Measurements from ENCODE around the gene TAS2R13.

The TAS2R13 gene, protein sequence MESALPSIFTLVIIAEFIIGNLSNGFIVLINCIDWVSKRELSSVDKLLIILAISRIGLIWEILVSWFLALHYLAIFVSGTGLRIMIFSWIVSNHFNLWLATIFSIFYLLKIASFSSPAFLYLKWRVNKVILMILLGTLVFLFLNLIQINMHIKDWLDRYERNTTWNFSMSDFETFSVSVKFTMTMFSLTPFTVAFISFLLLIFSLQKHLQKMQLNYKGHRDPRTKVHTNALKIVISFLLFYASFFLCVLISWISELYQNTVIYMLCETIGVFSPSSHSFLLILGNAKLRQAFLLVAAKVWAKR

GRCh38 chr12:10909462-10909861, at the start of gene TAS2R13:
Gene TAS2R13 (minus strand): TSS chr12:10909562. CDS start chr12:10909298, 264 bp downstream.
- no peak for DNase-seq

DNA sequence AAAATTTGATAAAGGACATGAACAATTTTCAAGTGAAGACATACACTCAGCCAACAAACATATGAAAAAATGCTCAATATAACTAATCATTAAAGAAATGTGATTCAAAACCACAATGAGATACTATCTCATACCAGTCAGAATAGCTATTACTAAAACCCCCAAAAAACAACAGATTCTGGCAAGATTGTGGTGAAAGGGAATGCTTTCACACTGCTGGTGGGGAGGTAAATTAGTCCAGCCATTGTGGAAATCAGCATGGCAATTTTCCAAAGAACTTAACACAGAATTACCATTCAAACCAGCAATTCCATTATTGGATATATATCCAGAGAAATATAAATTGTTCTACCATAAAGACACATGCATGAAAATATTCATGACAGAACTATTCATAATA, 48.4 kb upstream of the TAS2R13 start:
- DNase-seq, result no peak

DNA sequence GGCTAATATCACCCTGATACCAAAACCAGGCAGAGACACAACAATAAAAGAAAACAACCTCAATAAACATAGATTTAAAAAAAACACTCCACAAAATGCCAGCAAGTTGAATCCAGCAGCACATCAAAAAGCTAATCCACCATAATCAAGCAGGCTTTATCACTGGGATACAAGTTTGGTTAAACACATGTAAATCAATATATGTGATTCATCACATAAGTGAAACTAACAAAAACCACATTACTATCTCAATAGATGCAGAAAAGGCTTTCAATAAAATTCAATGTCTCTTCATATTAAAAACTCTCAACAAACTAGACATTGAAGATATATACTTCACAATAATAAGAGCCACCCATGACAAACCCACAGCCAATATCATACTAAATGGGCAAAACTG, 46.7 kb upstream of the TAS2R13 start:
- no peak for DNase-seq

- DNase-seq, result no peak
Measured at GRCh38 chr12:10952645-10953044, 43.3 kb upstream of the TAS2R13 start.

DNA sequence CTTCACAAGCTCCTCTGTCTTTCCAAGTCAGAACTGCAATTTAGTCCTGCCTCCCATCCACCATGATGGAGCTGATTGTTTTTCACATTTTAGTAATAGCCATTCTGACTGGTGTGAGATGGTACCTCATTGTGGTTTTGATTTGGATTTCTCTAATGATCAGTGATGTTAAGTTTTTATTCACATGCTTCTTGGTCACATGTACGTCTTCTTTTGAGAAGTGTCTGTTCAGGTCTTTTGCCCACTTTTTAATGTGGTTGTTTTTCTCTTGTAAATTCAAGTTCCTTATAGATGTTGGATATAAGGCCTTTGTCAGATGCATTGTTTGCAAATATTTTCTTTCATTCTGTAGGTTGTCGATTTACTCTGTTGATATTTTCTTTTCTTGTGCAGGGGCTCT, 33.8 kb upstream of the TAS2R13 start:
- DNase-seq, result no peak

GRCh38 chr12:10941916-10942607, 32.7 kb upstream of the TAS2R13 start:
- no peak for DNase-seq

- DNase-seq, result no peak
Measured at GRCh38 chr12:10941369-10941768, 32.0 kb upstream of the TAS2R13 start.

GRCh38 chr12:10940389-10940788, 31.0 kb upstream of the TAS2R13 start:
- DNase-seq, result no peak

- DNase-seq, result no peak
Measured at GRCh38 chr12:10939163-10939562, 29.8 kb upstream of the TAS2R13 start, which contains the start of gene TAS2R14. Gene TAS2R14 (minus strand): TSS chr12:10939263. CDS start chr12:10939207, 56 bp downstream.

DNA sequence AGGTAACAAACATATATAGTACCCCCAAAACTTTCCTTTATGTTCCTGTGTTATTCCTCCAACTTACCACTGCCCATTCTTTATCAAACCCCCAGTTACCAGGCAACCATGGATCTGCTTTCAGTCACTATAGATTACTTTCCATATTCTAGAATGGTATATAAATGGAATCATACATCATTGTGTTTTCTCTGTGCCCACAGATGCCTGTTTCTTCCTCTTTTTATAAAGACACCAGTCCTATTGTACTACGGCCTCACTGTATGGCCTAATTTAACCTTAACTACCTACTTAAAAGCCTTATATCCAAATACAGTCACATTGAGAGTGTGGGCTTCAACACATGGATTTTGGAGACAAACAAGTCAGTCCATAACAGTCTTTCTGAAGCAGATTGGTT, 27.1 kb upstream of the TAS2R13 start:
- DNase-seq, result no peak

GRCh38 chr12:10928746-10929286, 19.5 kb upstream of the TAS2R13 start, which contains the start of gene PRH2:
Gene PRH2 (plus strand): TSS chr12:10929236. CDS start chr12:10929274, 38 bp downstream.
- no peak for DNase-seq

DNA sequence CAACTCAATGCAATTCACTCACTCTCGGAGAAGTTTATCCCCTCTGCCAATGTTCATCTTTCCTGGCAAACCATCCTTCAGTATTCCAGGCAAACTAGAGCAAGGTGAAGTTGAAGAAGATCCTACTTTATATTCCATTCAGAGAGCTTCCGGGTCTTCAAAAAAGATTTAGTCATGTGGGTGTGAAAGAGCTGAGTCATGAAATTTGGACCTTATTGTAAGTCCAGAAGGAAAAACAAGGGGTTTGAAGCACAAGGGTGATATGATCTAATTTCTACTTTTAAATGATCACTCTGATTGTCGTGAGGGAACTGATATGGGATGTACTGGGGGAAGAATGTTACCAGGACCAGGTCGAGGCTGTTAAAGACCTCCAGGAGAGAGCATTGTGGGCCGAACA, 16.9 kb upstream of the TAS2R13 start:
- DNase-seq, result no peak

DNA sequence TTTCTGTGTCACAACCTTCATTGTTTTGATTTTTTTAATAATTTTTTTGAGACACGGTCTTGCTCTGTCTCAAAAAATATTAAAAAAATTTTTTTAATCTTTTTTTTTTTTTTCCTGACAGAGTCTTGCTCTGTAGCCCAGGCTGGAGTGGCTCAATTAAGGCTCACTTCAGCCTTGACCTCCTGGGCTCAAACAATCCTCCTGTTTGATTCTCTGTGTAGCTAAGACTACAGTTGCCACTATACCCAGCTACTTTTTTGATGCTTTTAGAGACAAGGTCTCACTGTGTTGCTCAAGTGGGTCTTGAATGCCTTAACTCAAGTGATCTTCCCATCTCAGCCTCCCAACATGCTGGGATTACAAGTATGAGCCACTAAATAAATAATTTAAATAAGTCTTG, 10.4 kb upstream of the TAS2R13 start:
- DNase-seq, result no peak

DNA sequence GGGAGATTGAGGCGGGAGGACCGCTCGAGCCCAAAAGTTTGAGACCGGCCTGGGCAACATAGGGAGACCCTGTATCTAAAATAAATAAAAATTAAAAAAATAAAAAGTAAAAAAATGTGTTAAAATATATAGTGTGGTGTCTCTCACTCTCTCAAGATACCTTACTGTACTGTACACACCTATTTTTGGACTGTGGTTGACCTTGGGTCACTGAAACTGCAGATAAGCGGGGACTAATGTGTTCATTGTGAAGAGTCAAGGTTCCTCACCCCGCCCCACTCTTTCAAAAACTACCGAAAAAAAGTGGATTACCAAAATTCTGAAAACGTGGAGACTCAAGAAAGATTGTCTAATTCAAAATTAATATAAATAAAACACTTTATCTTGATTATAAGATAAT, 1.0 kb upstream of the TAS2R13 start:
- no peak for DNase-seq

GRCh38 chr12:10904686-10905085, 4.7 kb downstream of the TAS2R13 start:
- DNase-seq, result no peak

GRCh38 chr12:10901427-10901826, 7.9 kb downstream of the TAS2R13 start:
- no peak for DNase-seq

DNA sequence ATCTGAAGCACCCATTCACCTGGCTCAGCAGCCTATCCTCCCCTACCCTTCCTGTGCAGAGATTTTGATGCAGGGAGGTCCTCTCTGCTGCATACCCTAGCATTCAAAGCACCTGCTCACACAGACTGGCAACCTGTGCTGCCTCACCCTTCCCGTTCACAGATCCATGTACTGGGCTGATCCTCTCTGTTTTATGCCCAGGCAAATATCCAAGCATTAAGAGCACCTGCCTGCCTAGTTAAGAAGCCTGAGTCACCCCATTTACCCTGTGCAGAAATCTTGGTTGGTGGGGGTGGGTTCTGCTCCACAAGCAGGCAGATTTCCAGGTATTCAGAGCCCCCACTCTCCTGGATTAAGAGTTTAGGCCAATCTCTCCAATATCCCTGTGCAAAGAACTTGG, 8.4 kb downstream of the TAS2R13 start:
- no peak for DNase-seq

DNA sequence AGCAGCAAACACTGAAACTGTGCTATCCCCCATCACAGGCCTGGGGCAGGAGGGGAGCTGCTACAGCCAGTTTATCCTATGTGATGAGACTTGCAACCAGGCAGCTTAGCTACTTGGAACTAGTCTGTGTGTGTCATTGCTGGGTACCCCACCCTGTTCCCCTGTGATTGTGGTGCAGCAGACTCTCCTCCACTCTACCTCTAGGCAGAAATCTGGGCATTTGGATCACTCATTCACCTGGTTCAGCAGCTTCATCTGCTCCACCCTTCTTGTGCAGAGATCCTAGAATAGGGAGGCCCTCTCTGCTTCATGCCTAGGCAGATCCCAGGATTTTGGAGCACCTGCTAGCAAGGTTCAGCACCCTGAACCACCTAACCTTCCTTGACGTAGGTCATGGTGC, 8.8 kb downstream of the TAS2R13 start:
- no peak for DNase-seq

DNA sequence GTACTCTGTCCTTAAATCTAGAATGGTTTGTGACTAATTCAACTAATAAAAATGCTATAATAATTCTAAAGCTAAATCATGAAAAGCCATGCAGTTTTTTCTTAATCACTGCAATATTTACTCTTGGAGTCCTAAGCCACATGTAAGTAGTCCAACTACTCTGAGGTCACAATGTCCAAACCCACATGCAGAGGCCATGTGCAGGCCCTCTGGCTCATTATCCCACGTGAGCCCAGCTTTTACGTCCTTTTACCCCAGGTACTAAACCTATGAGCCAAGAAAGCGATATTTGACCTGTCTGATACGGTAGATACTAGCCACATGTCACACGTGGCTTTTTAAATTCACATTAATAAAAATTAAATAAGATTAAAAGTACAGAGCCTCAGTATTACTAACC, 12.5 kb downstream of the TAS2R13 start:
- no peak for DNase-seq

GRCh38 chr12:10891937-10892336, 17.4 kb downstream of the TAS2R13 start:
- DNase-seq, result no peak

GRCh38 chr12:10889226-10889625, 20.1 kb downstream of the TAS2R13 start:
- DNase-seq, result no peak

DNA sequence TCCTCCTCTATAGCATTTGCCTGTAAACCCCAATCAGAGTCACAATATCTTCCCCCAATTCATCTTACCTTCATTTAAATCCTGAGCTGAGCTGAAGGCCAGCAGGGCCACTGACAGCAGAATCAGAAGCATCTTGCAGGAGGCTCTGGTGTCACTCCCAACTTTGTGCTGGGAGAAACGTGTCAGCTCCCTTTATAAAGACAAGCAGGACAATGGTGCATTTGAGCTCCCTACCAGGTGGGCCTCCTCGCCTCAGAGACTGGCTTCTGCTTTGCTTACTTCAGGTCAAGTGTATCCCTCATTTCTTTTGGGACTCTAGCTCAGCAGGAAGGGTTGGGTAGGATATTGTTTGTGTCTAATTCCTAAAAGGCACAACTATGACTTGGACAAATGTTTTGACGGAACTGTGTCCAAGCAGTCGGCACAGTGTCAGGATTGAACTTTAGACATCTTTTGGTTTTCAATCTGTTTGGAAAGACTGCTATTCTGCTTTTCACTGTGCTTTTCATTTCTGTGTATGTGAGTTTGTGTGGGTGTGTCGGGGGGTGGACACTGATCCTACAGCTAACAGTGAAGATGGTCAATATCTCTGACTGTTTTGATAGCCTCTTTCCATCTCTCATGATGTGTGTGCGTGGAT, 25.2 kb downstream of the TAS2R13 start, which contains the start of gene PRH1:
Gene PRH1, minus strand, starts transcription at position 170 of the 640 bp plus-strand sequence. Its CDS starts 38 bp downstream, at position 132.
- no peak for DNase-seq

- no peak for DNase-seq
Measured at GRCh38 chr12:10873378-10873777, 36.0 kb downstream of the TAS2R13 start.

- DNase-seq, result no peak
Measured at GRCh38 chr12:10867381-10867780, 42.0 kb downstream of the TAS2R13 start.
